Stimulated activated effector memory CD8-positive, alpha-beta T cell treated with anti-CD3 and anti-CD28 coated beads, Interleukin-12 subunit alpha, Interleukin-12 subunit beta, amount 100 ng/mL, for 72 hours (primary cell): ENCODE results near the gene TSPAN11.

Source experiments
- ATAC-seq: fragments of 150-1000 bp; cut with Tn5 transposase; 2 replicates; pipeline ENCODE4 v1.10.0; 2021
- DNase-seq, 2 donors: peaks; one replicate each; pipeline ENCODE4 v3.0.0; 2021 to 2022; ENCODE audit warnings: low spot score in 2 of 2
- H3K27ac Mint-ChIP-seq: one replicate; pipeline ENCODE4 v1.8.0; 2022; ENCODE audit warnings: mild to moderate bottlenecking, mixed read lengths
- H3K36me3 Mint-ChIP-seq: one replicate; pipeline ENCODE4 v1.8.0; 2022; ENCODE audit warnings: mild to moderate bottlenecking, mixed read lengths
- H3K4me1 Mint-ChIP-seq: one replicate; pipeline ENCODE4 v1.8.0; 2022; ENCODE audit warnings: mixed read lengths
- H3K4me3 Mint-ChIP-seq: one replicate; pipeline ENCODE4 v1.8.0; 2022; ENCODE audit warnings: mild to moderate bottlenecking, mixed read lengths
- H3K9me3 Mint-ChIP-seq: one replicate; pipeline ENCODE4 v1.8.0; 2022; ENCODE audit warnings: mixed read lengths

The TSPAN11 gene

GRCh38 chr12:31037931-31038330 lies 111.4 kb downstream of the TSPAN11 start:
- H3K4me3 Mint-ChIP-seq, result no peak overlapping the region
- H3K36me3 Mint-ChIP-seq, result no peaks in the 10 kb centered on the region
- H3K9me3 Mint-ChIP-seq, result no peaks in the 10 kb centered on the region
- no peaks in the 10 kb centered on the region for H3K4me1 Mint-ChIP-seq
- no peak overlapping the region for H3K27ac Mint-ChIP-seq
- ATAC-seq (no peak), DNase-seq (no peak)

DNA sequence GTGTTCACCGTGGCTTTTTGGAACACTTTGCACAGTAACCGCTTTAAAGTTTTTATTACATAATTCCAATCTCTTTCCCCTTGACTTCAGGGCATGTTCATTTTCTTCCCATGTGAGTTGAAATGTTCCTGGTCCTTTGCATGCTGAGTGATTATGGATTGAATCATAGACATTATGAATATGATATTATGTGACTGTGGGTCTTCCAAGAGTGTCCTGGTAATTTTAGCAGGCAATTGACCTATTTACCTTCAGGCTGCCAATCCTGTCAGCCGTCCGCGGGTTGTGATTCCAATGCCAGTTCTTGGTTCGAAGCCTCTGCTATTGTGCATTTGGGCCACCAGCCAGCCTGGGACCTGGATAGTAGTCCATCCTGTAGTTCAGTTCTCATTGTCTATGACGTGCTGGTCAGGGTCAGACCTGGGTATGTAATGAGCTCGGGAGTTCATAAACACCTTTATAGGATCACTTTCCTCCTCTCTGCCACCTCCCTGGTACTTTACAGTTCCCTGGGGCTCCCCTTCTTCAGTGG lies 114.6 kb downstream of the TSPAN11 start:
- DNase-seq (no peak), ATAC-seq (no peak)
- no peaks in the 10 kb centered on the region for H3K4me1 Mint-ChIP-seq
- no peak overlapping the region for H3K27ac Mint-ChIP-seq
- H3K36me3 Mint-ChIP-seq, result no peaks in the 10 kb centered on the region
- no peaks in the 10 kb centered on the region for H3K9me3 Mint-ChIP-seq
- no peak overlapping the region for H3K4me3 Mint-ChIP-seq
